ENCODE measurements around the gene PON1. TPM values are rescaled to one million over a fixed set of nuclear protein-coding genes. Genes with fewer than 3 reads are reported as not detected.

Gene PON1
- total RNA-seq, 4 donors from 2014 or later: 0.34 TPM; not detected in 3

- TF ChIP-seq CTCF (IDR thresholded peaks at IDR 0.05; ENCODE audit: low read depth): no peak
These were observed 38.2 kb downstream of the PON1 start for GRCh38 chr7:95286096-95286495.

GRCh38 chr7:95279417-95279816 lies 44.9 kb downstream of the PON1 start:
- TF ChIP-seq CTCF (IDR thresholded peaks at IDR 0.05; ENCODE audit: low read depth): no peak

- TF ChIP-seq CTCF (IDR thresholded peaks at IDR 0.05; ENCODE audit: low read depth): no peak
These were observed 48.2 kb downstream of the PON1 start for GRCh38 chr7:95276114-95276513.

- TF ChIP-seq CTCF (IDR thresholded peaks at IDR 0.05; ENCODE audit: low read depth): no peak
These were observed 54.7 kb downstream of the PON1 start for GRCh38 chr7:95269640-95270039.

- no peak for TF ChIP-seq CTCF (IDR thresholded peaks at IDR 0.05; ENCODE audit: low read depth)
These were observed 56.6 kb downstream of the PON1 start for GRCh38 chr7:95267754-95268153.

- no peak for TF ChIP-seq CTCF (IDR thresholded peaks at IDR 0.05; ENCODE audit: low read depth)
These were observed 58.7 kb downstream of the PON1 start for GRCh38 chr7:95265634-95266033.

GRCh38 chr7:95264363-95264891 lies 59.9 kb downstream of the PON1 start:
- TF ChIP-seq CTCF (IDR thresholded peaks at IDR 0.05; ENCODE audit: low read depth): no peak

Measured in subcutaneous adipose tissue (tissue), 4 donors.